GM12878 (cell line): Measurements from ENCODE around the gene PARVA. TPM values are rescaled to one million over a fixed set of nuclear protein-coding genes. Genes with fewer than 3 reads are reported as not detected.

ENCODE experiments used
- ATAC-seq: fragments of 200-7000 bp; cut with Tn5 transposase; 3 replicates; pipeline ENCODE4 v1.9.1; 2020; ENCODE audit warnings: mild to moderate bottlenecking, moderate library complexity
- BruUV-seq: library from RNA; stranded (reverse); fragments of 400-500 nt; replicated peaks from 2 replicates; lab custom pipeline; 2021; lab: Mats Ljungman, UMichigan
- CTCF ChIA-PET: fragments of 300-600 bp; sonication (Branson Sonifier 250); formaldehyde crosslinking; extraction: SDS; loops from one replicate; lab custom pipeline; 2021; ENCODE audit warnings: inconsistent platforms; lab: Yijun Ruan, JAX
- POLR2A ChIA-PET: fragments of 350-600 bp; formaldehyde crosslinking; extraction: SDS; loops from one replicate; lab custom pipeline; 2021; ENCODE audit warnings: inconsistent platforms; lab: Charles Lee
- RAD21 ChIA-PET: fragments of 300-600 bp; sonication (Branson Sonifier 250); formaldehyde crosslinking; loops from one replicate; lab custom pipeline; 2023; ENCODE audit warnings: antibody characterized with exemption; ENCODE audit not compliant: unreplicated experiment; lab: Charles Lee
- SMC1A ChIA-PET: fragments of 300-600 bp; sonication (Branson Sonifier 250); formaldehyde crosslinking; loops from one replicate; lab custom pipeline; 2023; ENCODE audit not compliant: unreplicated experiment, uncharacterized antibody; lab: Charles Lee
- DNase-seq: peaks from one replicate; pipeline ENCODE4 v3.0.0-alpha.2; 2011; ENCODE audit warnings: low read depth, low spot score
- FAIRE-seq: peaks from 3 replicates; lab custom pipeline; 2011; peaks lifted over from hg19 to GRCh38; lab: Jason Lieb, UNC
- H2AFZ ChIP-seq: 2 replicates; pipeline ENCODE4 v1.6.0; 2011; ENCODE audit warnings: low read depth, low read length, control low read depth; ENCODE audit not compliant: control insufficient read depth
- H3K27ac ChIP-seq: 2 replicates; pipeline ENCODE4 v1.5.1; 2011; ENCODE audit warnings: control low read depth; ENCODE audit not compliant: control insufficient read depth, insufficient read depth
- H3K27me3 ChIP-seq, 2 experiments: replicated peaks in 1 of 2; 2 replicates each; pipeline versions ENCODE4 v1.6.0 to v1.6.1; 2011; ENCODE audit warnings: low read length in 1 of 2; ENCODE audit not compliant: control insufficient read depth in 2 of 2, insufficient read depth in 2 of 2
- H3K36me3 ChIP-seq, 2 experiments: 2 replicates each; pipeline ENCODE4 v1.5.1; 2011; ENCODE audit warnings: low read length in 1 of 2; ENCODE audit not compliant: control insufficient read depth in 2 of 2, insufficient read depth in 2 of 2
- H3K4me1 ChIP-seq: 2 replicates; pipeline ENCODE4 v1.6.1; 2011; ENCODE audit warnings: mild to moderate bottlenecking, low read length, moderate library complexity, mixed read lengths; ENCODE audit not compliant: control insufficient read depth, insufficient read depth
- H3K4me2 ChIP-seq: 2 replicates; pipeline ENCODE4 v1.6.0; 2011; ENCODE audit warnings: control low read depth; ENCODE audit not compliant: control insufficient read depth, insufficient read depth
- H3K4me3 ChIP-seq: fragments of 200-600 bp; sonication (generic); 2 replicates; pipeline ENCODE4 v1.5.1; 2016
- H3K79me2 ChIP-seq: 2 replicates; pipeline ENCODE4 v1.6.0; 2011; ENCODE audit warnings: low read length; ENCODE audit not compliant: control insufficient read depth, insufficient read depth
- H3K9ac ChIP-seq: 2 replicates; pipeline ENCODE4 v1.8.0; 2011; ENCODE audit warnings: low read length, control low read depth, mixed read lengths; ENCODE audit not compliant: control insufficient read depth, insufficient read depth
- H3K9me3 ChIP-seq: replicated peaks from 3 replicates; pipeline ENCODE4 v1.5.1; 2011; ENCODE audit warnings: mild to moderate bottlenecking, low read length; ENCODE audit not compliant: control insufficient read depth, insufficient read depth
- H4K20me1 ChIP-seq: 2 replicates; pipeline ENCODE4 v1.6.0; 2011; ENCODE audit not compliant: control insufficient read depth, insufficient read depth
- ATF7 ChIP-seq: fragments of 450-650 bp; IDR thresholded peaks from 2 replicates; pipeline ENCODE4 v1.6.1; 2016; ENCODE audit warnings: low read depth, mild to moderate bottlenecking
- BRCA1 ChIP-seq: IDR thresholded peaks from 2 replicates; pipeline ENCODE4 v1.6.1; 2011; ENCODE audit warnings: low read depth, low read length, improper control_type of control experiment
- CBX5 ChIP-seq: sonication (generic); IDR thresholded peaks from 2 replicates; pipeline ENCODE4 v1.6.1; 2016; ENCODE audit warnings: low read depth, moderate library complexity, mild to moderate bottlenecking, inconsistent platforms
- CHD2 ChIP-seq: IDR thresholded peaks from 2 replicates; pipeline ENCODE4 v1.6.1; 2011; ENCODE audit warnings: low read depth, low read length, improper control_type of control experiment, borderline replicate concordance
- CREB1 ChIP-seq: IDR thresholded peaks from 2 replicates; pipeline ENCODE4 v1.6.1; 2012; ENCODE audit warnings: low read depth, mild to moderate bottlenecking, inconsistent platforms
- CTCF ChIP-seq, 3 experiments: IDR thresholded peaks in 2 of 3; conservative IDR thresholded peaks in 1 of 3; 2 replicates each; pipeline ENCODE4 v1.5.1; 2011; ENCODE audit warnings: low read depth in 3 of 3, low read length in 3 of 3, mild to moderate bottlenecking in 3 of 3, control low read depth in 2 of 3, moderate library complexity in 2 of 3, inconsistent platforms in 1 of 3, mixed read lengths in 1 of 3; ENCODE audit not compliant: control insufficient read depth in 2 of 3, insufficient read depth in 1 of 3; ENCODE audit errors: extremely low read depth in 1 of 3
- FOXM1 ChIP-seq: IDR thresholded peaks from 2 replicates; pipeline ENCODE4 v1.6.1; 2012; ENCODE audit warnings: low read depth, mild to moderate bottlenecking, inconsistent platforms, low read length, moderate library complexity
- GABPA ChIP-seq: IDR thresholded peaks from 2 replicates; pipeline ENCODE4 v1.6.1; 2014; ENCODE audit warnings: antibody characterized with exemption, low read depth, mild to moderate bottlenecking, inconsistent platforms
- IRF3 ChIP-seq: fragments of 450-650 bp; IDR thresholded peaks from 2 replicates; pipeline ENCODE4 v1.6.1; 2014; ENCODE audit warnings: mild to moderate bottlenecking
- JUND ChIP-seq: IDR thresholded peaks from 2 replicates; pipeline ENCODE4 v1.6.1; 2012; ENCODE audit warnings: low read depth, mild to moderate bottlenecking, low read length, improper control_type of control experiment, moderate library complexity
- NBN ChIP-seq: fragments of 450-650 bp; IDR thresholded peaks from 2 replicates; pipeline ENCODE4 v1.6.1; 2016
- NFXL1 ChIP-seq: fragments of 450-650 bp; IDR thresholded peaks from 2 replicates; pipeline ENCODE4 v1.6.1; 2017; ENCODE audit warnings: antibody characterized with exemption, mild to moderate bottlenecking, borderline replicate concordance
- NFYB ChIP-seq: IDR thresholded peaks from 2 replicates; pipeline ENCODE4 v1.6.1; 2011; ENCODE audit warnings: low read depth, mild to moderate bottlenecking, low read length, improper control_type of control experiment, moderate library complexity; ENCODE audit not compliant: insufficient read depth
- PBX3 ChIP-seq: IDR thresholded peaks from 2 replicates; pipeline ENCODE4 v1.6.1; 2011; ENCODE audit warnings: mild to moderate bottlenecking, low read depth, low read length, moderate library complexity; ENCODE audit not compliant: insufficient replicate concordance
- PML ChIP-seq: IDR thresholded peaks from 2 replicates; pipeline ENCODE4 v1.6.1; 2012; ENCODE audit warnings: low read length, inconsistent platforms
- RB1 ChIP-seq: fragments of 450-650 bp; formaldehyde crosslinking; IDR thresholded peaks from 2 replicates; pipeline ENCODE4 v1.6.1; 2017; ENCODE audit warnings: mild to moderate bottlenecking, borderline replicate concordance
- SREBF1 ChIP-seq: IDR thresholded peaks from 2 replicates; pipeline ENCODE4 v1.6.1; 2012; ENCODE audit warnings: mild to moderate bottlenecking, low read length
- YY1 ChIP-seq: IDR thresholded peaks from 2 replicates; pipeline ENCODE4 v1.6.1; 2011; ENCODE audit warnings: low read depth, mild to moderate bottlenecking, low read length
- WGBS: methylation state at CpG from one replicate; pipeline ENCODE4 v1.1.6; 2016; ENCODE audit warnings: low lambda C conversion rate; ENCODE audit not compliant: insufficient replicate concordance, insufficient coverage; ENCODE audit errors: missing lambda C conversion rate; 5-methylcytosine and 5-hydroxymethylcytosine counted together
- in situ Hi-C: fragments of 300-500 bp; cut with MboI; formaldehyde crosslinking; loops from 9 replicates; pipeline ENCODE4 v1.14.3; 2018; ENCODE audit warnings: mixed read lengths
- intact Hi-C: fragments of 100-400 bp; cut with micrococcal nuclease; formaldehyde crosslinking; loops from one replicate; pipeline ENCODE4 v1.14.2; 2022; ENCODE audit not compliant: unreplicated experiment
- polyA plus RNA-seq, 11 experiments: library from polyadenylated mRNA; depleted of rRNA in 4 of 11; unstranded in 6 of 11; stranded (reverse) in 5 of 11; fragments of >200 nt; fragmentation: Nextera tagmentation in 4 of 11; fragmentation: Illumina TruSeq in 1 of 11; extraction: Ambion mirVana in 4 of 11; extraction: Trizol in 1 of 11; gene quantifications; 1 replicate in 1 of 11; 2 replicates in 10 of 11; pipeline versions ENCODE4 v1.2.1 to v1.2.3, GENCODE V29; 2011 to 2016; ENCODE audit warnings: inconsistent platforms in 2 of 11, missing spikeins in 2 of 11, low read depth in 1 of 11
- total RNA-seq, 4 experiments: library from RNA; depleted of rRNA in 3 of 4; stranded (reverse); fragments of >200 nt in 3 of 4; fragmentation: Illumina TruSeq in 1 of 4; extraction: Trizol in 1 of 4; gene quantifications; 2 replicates each; pipeline versions ENCODE4 v1.2.1 to v1.2.3, GENCODE V29; 2013 to 2021

Gene PARVA
- total and polyA plus RNA-seq, 10 of the 15 experiments (the other 5 are each of a cell fraction or from before 2014, with no cell fraction given) = 0.01 to 0.44 (median 0.03) TPM; not detected in 7

- TF ChIP-seq PBX3 (no peak), NFXL1 (no peak), CTCF (IDR thresholded peaks at IDR 0.05 in 2 of 3, conservative IDR thresholded peaks at IDR 0.05 in 1 of 3; ENCODE audit: control insufficient read depth in 2 of 3, extremely low read depth in 1 of 3, insufficient read depth in 1 of 3, low read depth in 3 of 3, low read length in 3 of 3) (no peak), RB1 (no peak)
Observed at GRCh38 chr11:12524865-12525264, 147.5 kb downstream of the PARVA start (continued).

- ChIA-PET RAD21 (no interaction called here), CTCF (no interaction called here), POLR2A (no interaction called here), SMC1A (no interaction called here)
- H3K27ac ChIP-seq = no peak overlapping the region
- no peak overlapping the region for H3K4me3 ChIP-seq
- TF ChIP-seq IRF3 (no peak), NBN (no peak), SREBF1 (no peak), CREB1 (no peak), NFYB (no peak), CBX5 (no peak), PML (no peak), JUND (no peak), YY1 (no peak), FOXM1 (no peak), GABPA (no peak), BRCA1 (no peak), ATF7 (no peak), CHD2 (no peak)
- H4K20me1 ChIP-seq = no peaks in the 10 kb centered on the region; the same call in 1 of the 2 replicates
- 0% methylated on average over 1 of the region's 1 CpG for WGBS
- peaks cover 0 to 2% of the 10 kb centered on the region in 2 experiments; a peak in 2 of 4 replicates for H3K27me3 ChIP-seq
- no peak overlapping the region for H3K4me2 ChIP-seq
- no peaks in the 10 kb centered on the region for H3K79me2 ChIP-seq
- no peaks in the 10 kb centered on the region for H3K4me1 ChIP-seq
- intact Hi-C loops = no loop called here
- BruUV-seq = no TSS peak
- H3K9me3 ChIP-seq = no peaks in the 10 kb centered on the region
- no peak overlapping the region for H2AFZ ChIP-seq
- H3K9ac ChIP-seq = no peak overlapping the region
- DNase-seq = no peak
- in situ Hi-C loops = no loop called here
- no peak for ATAC-seq
- H3K36me3 ChIP-seq = no peaks in the 10 kb centered on the region
- FAIRE-seq = no peak
Observed at GRCh38 chr11:12525466-12526055, 148.2 kb downstream of the PARVA start.
